GM12872 (cell line): ENCODE data around the gene SPATA16.

Experiments used
- TF ChIP-seq, protein P1 (sequence below): IDR thresholded peaks from 3 replicates; pipeline ENCODE4 v1.5.1; 2011; ENCODE audit warnings: low read depth, mild to moderate bottlenecking, low read length, moderate library complexity; ENCODE audit not compliant: insufficient read depth

SPATA16 gene

DNA sequence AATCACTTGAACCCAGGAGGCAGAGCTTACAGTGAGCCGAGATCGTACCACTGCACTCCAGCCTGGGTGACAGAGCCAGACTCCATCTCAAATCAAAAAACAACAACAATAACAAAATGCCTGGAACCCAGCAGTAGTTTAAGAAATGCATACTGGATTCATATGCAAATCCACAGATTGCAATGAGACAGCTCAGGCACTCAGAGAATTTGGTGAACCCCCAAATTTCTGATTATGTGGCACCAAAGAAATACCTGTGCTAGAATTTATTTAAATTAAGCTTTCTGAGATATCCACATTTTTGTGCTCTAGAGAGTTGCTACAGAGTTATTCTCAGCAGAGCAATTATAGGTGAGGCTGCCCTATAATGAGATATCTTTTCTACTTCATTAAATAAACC lies 29.7 kb downstream of the SPATA16 start:
- TF ChIP-seq, protein P1, sequence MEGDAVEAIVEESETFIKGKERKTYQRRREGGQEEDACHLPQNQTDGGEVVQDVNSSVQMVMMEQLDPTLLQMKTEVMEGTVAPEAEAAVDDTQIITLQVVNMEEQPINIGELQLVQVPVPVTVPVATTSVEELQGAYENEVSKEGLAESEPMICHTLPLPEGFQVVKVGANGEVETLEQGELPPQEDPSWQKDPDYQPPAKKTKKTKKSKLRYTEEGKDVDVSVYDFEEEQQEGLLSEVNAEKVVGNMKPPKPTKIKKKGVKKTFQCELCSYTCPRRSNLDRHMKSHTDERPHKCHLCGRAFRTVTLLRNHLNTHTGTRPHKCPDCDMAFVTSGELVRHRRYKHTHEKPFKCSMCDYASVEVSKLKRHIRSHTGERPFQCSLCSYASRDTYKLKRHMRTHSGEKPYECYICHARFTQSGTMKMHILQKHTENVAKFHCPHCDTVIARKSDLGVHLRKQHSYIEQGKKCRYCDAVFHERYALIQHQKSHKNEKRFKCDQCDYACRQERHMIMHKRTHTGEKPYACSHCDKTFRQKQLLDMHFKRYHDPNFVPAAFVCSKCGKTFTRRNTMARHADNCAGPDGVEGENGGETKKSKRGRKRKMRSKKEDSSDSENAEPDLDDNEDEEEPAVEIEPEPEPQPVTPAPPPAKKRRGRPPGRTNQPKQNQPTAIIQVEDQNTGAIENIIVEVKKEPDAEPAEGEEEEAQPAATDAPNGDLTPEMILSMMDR: no peak

GRCh38 chr3:173109143-173109542 lies 31.9 kb downstream of the SPATA16 start:
- TF ChIP-seq, protein P1: no peak

DNA sequence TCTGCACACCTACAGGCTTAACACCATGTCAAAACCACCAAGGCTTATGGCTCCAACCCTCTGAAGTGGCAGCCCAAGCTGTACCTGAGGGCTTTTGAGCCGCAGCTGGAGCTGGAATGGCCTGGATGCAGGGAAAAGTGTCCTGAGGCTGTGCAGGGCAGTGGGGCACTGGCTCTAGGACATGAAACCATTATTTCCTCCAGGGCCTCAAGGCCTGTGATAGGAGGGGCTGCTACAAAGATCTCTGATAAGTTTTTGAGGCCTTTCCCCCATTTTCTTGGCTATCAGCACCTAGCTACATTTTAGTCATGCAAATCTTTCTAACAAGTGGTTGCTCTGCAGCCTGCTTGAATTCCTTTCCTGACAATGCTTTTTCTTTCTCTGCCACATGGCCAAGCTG lies 37.6 kb downstream of the SPATA16 start:
- TF ChIP-seq, protein P1: no peak

DNA sequence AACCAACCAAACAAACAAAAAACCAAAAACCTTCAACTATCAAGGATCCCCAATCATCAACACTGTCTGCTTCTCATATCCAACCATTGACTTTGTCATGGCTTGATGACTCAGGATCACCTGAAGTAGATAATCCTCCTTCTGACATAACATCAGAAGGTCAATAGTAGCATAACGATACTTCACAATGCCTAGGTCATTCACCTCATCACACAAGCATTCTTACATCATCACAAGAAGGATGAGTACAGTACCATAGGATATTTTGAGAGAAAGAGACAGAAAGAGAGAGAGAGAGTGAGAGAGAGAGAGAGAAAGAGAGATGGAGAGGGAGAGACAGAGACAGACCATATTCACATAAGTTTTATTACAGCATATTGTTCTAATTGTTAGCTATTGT lies 42.1 kb downstream of the SPATA16 start:
- TF ChIP-seq, protein P1: no peak

DNA sequence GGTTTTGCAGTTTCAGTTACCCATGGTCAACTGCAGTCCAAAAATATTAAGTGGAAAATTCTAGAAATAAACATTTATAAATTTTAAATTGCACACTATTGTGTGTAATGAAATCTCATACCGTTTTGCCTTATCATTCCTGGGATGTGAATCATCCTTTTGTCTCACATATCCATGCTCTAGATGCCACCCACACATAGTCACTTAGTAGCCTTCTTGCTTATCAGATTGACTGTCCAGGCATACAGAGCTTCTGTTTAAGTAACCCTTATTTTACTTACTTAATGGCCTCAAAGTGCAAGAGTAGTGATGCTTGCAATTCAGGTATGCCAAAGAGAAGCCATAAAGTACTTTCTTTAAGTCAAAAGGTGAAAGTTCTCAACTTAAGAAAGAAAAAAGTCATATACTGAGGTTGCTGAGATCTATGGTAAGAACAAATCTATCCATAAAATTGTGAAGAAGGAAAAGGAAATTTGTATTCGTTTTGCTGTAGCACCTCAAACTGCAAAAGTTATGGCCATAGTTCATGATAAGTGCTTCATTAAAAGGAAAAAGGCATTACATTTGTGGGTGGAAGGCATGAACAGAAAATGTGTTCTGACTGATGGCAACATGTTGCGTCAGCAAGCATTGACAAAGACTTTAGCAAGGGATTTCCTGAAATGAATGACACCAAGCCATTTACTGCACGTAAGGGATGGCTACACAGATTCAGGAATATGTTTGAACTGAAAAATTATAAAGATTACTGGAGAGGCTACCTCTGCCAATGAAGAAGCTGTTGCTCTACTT lies 43.8 kb downstream of the SPATA16 start:
- TF ChIP-seq, protein P1: no peak

DNA sequence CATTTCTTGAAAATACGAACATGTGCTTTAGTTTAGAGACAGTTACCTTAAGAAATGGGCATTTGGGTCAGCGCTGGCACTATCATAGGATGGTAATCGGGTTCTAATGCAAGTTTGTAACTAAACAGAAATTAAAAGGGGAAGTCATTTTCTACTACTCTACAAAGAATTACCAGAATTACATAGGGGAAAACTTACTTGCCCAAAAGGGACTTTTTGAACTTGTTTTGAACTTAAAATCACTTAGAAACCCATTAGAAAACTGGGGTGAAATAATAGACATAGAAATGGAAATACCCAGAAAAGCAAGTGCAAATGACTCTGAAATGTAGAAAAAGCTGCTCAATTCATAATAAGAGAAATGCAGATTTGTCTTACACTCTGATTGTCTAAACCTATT lies 44.9 kb downstream of the SPATA16 start:
- TF ChIP-seq, protein P1: no peak

GRCh38 chr3:173092038-173092437 lies 49.0 kb downstream of the SPATA16 start:
- TF ChIP-seq, protein P1: no peak

- TF ChIP-seq, protein P1: no peak
Measured at GRCh38 chr3:173090492-173090891, 50.5 kb downstream of the SPATA16 start.
